A549 (cell line): ENCODE data around the gene PFKM. TPM values are rescaled to one million over a fixed set of nuclear protein-coding genes. Genes with fewer than 3 reads are reported as not detected.
A peak's percentile ranks its signal among the peaks of the same experiment; 100 is the strongest.

ENCODE experiments used
- ATAC-seq, 2 experiments: fragments of 200-7000 bp in 1 of 2; fragments of >200 bp in 1 of 2; cut with Nextera tagmentation in 1 of 2; cut with Tn5 transposase in 1 of 2; 3 replicates each; pipeline versions ENCODE4 v1.8.0 to v1.9.1; 2018 to 2020; ENCODE audit warnings: mild to moderate bottlenecking in 1 of 2, moderate library complexity in 1 of 2
- CTCF ChIA-PET: fragments of 300-600 bp; sonication (Branson Sonifier 250); formaldehyde crosslinking; extraction: SDS; loops from one replicate; lab custom pipeline; 2021; ENCODE audit warnings: antibody characterized with exemption, inconsistent platforms; lab: Yijun Ruan, JAX
- POLR2A ChIA-PET: fragments of 350-600 bp; formaldehyde crosslinking; extraction: SDS; loops from one replicate; lab custom pipeline; 2021; ENCODE audit warnings: antibody characterized with exemption, inconsistent platforms; lab: Yijun Ruan, JAX
- DNase-seq, 2 experiments: peaks; one replicate each; pipeline versions ENCODE4 v3.0.0 to v3.0.0-alpha.2; 2011 to 2016; ENCODE audit warnings: low read depth in 1 of 2, low spot score in 1 of 2
- FAIRE-seq: peaks from 2 replicates; lab custom pipeline; 2011; peaks lifted over from hg19 to GRCh38; lab: Jason Lieb, UNC
- H3K27ac ChIP-seq, 2 experiments: fragments of >200 bp; sonication (Bioruptor Twin); formaldehyde crosslinking; 3 replicates each; pipeline ENCODE4 v1.5.1; 2016 to 2017
- H3K4me1 ChIP-seq: fragments of >200 bp; sonication (Bioruptor Twin); formaldehyde crosslinking; 3 replicates; pipeline ENCODE4 v1.6.1; 2016
- H3K4me2 ChIP-seq: fragments of >200 bp; sonication (Bioruptor Twin); formaldehyde crosslinking; 3 replicates; pipeline ENCODE4 v1.6.1; 2016
- H3K4me3 ChIP-seq: fragments of >200 bp; sonication (Bioruptor Twin); formaldehyde crosslinking; 3 replicates; pipeline ENCODE4 v1.5.1; 2016
- H3K9me3 ChIP-seq: fragments of >200 bp; sonication (Bioruptor Twin); formaldehyde crosslinking; 3 replicates; pipeline ENCODE4 v1.6.1; 2016
- BHLHE40 ChIP-seq: IDR thresholded peaks from 2 replicates; pipeline ENCODE4 v1.6.1; 2012; ENCODE audit warnings: low read depth, low read length, inconsistent platforms
- EHF ChIP-seq: fragments of 250-450 bp; sonication (Bioruptor Pico); IDR thresholded peaks from 2 replicates; pipeline ENCODE4 v1.5.0; 2020; ENCODE audit warnings: mild to moderate bottlenecking
- ESRRA ChIP-seq: fragments of 150-350 bp; IDR thresholded peaks from 2 replicates; pipeline ENCODE4 v1.6.1; 2014; ENCODE audit warnings: mild to moderate bottlenecking, low read length, borderline replicate concordance
- FOSB ChIP-seq: fragments of 250-450 bp; sonication (Bioruptor Pico); IDR thresholded peaks from 2 replicates; pipeline ENCODE4 v1.5.0; 2020; ENCODE audit warnings: mild to moderate bottlenecking, moderate library complexity
- GATA3 ChIP-seq: IDR thresholded peaks from 2 replicates; pipeline ENCODE4 v1.6.1; 2012; ENCODE audit warnings: borderline replicate concordance
- HDAC2 ChIP-seq: fragments of 200-600 bp; sonication (generic); IDR thresholded peaks from 2 replicates; pipeline ENCODE4 v1.6.1; 2016
- HOXB5 ChIP-seq: fragments of 250-450 bp; sonication (Bioruptor Pico); IDR thresholded peaks from 2 replicates; pipeline ENCODE4 v1.5.0; 2020; ENCODE audit warnings: mild to moderate bottlenecking, moderate library complexity
- JUNB ChIP-seq: fragments of >200 bp; sonication (Bioruptor Twin); formaldehyde crosslinking; IDR thresholded peaks from 2 replicates; pipeline ENCODE4 v1.6.1; 2016
- MAFK ChIP-seq: fragments of 450-650 bp; IDR thresholded peaks from 2 replicates; pipeline ENCODE4 v1.6.1; 2014; ENCODE audit not compliant: partially characterized antibody
- NPAS2 ChIP-seq: fragments of 250-450 bp; sonication (Bioruptor Pico); IDR thresholded peaks from 2 replicates; pipeline ENCODE4 v1.8.0; 2022; ENCODE audit warnings: mild to moderate bottlenecking, moderate library complexity, borderline replicate concordance
- NR3C1 ChIP-seq: fragments of >200 bp; sonication (Bioruptor Twin); formaldehyde crosslinking; IDR thresholded peaks from 3 replicates; pipeline ENCODE4 v1.6.1; 2017
- RAD21 ChIP-seq, 2 experiments: fragments of >200 bp in 1 of 2; sonication (Bioruptor Twin) in 1 of 2; formaldehyde crosslinking in 1 of 2; IDR thresholded peaks in 1 of 2; conservative IDR thresholded peaks in 1 of 2; 2 replicates in 1 of 2; 3 replicates in 1 of 2; pipeline ENCODE4 v1.6.1; 2012 to 2018; ENCODE audit warnings: inconsistent platforms in 1 of 2
- RARB ChIP-seq: fragments of 250-450 bp; sonication (Bioruptor Pico); IDR thresholded peaks from 2 replicates; pipeline ENCODE4 v1.8.0; 2021; ENCODE audit warnings: mild to moderate bottlenecking, moderate library complexity
- RNF2 ChIP-seq: fragments of 200-600 bp; sonication (generic); IDR thresholded peaks from 2 replicates; pipeline ENCODE4 v1.6.1; 2016; ENCODE audit warnings: low read depth, mild to moderate bottlenecking, antibody characterized with exemption, moderate library complexity, borderline replicate concordance
- SMC3 ChIP-seq: fragments of >200 bp; sonication (Bioruptor Twin); formaldehyde crosslinking; IDR thresholded peaks from 3 replicates; pipeline ENCODE4 v1.6.1; 2018; ENCODE audit warnings: inconsistent platforms
- TFCP2L1 ChIP-seq: fragments of 250-450 bp; sonication (Bioruptor Pico); IDR thresholded peaks from 2 replicates; pipeline ENCODE4 v1.5.0; 2021; ENCODE audit warnings: mild to moderate bottlenecking
- TP53 ChIP-seq: fragments of 250-450 bp; sonication (Bioruptor Pico); IDR thresholded peaks from 2 replicates; pipeline ENCODE4 v1.5.0; 2021; ENCODE audit warnings: mild to moderate bottlenecking, moderate library complexity
- WGBS: methylation state at CpG from one replicate; pipeline ENCODE4 v1.1.6; 2017; ENCODE audit errors: missing lambda C conversion rate; 5-methylcytosine and 5-hydroxymethylcytosine counted together
- polyA plus RNA-seq, 4 experiments: library from polyadenylated mRNA; depleted of rRNA in 3 of 4; stranded (reverse); fragments of >200 nt; fragmentation: RNase III in 1 of 4; extraction: RNeasy Plus Mini Kit Qiagen cat#74134 plus additional on column Dnase treatment in 1 of 4; gene quantifications; 2 replicates in 3 of 4; 3 replicates in 1 of 4; pipeline ENCODE4 v1.2.3, GENCODE V29; 2011 to 2017
- TF ChIP-seq, protein P1 (sequence below): fragments of 250-450 bp; sonication (Bioruptor Pico); IDR thresholded peaks from 2 replicates; pipeline ENCODE4 v1.5.0; 2020; ENCODE audit warnings: low read depth, mild to moderate bottlenecking, moderate library complexity
- TF ChIP-seq, protein P2 (sequence below): IDR thresholded peaks from 2 replicates; pipeline ENCODE4 v1.6.1; 2012
- TF ChIP-seq, protein P3 (sequence below): fragments of >200 bp; sonication (Bioruptor Twin); formaldehyde crosslinking; IDR thresholded peaks from 2 replicates; pipeline ENCODE4 v1.6.1; 2016
- TF ChIP-seq, protein P4 (sequence below): fragments of 450-650 bp; IDR thresholded peaks from 2 replicates; pipeline ENCODE4 v1.6.1; 2014; ENCODE audit warnings: antibody characterized with exemption
- TF ChIP-seq, protein P5 (sequence below): fragments of >200 bp; sonication (Bioruptor Twin); formaldehyde crosslinking; IDR thresholded peaks from 3 replicates; pipeline ENCODE4 v1.5.1; 2016
- TF ChIP-seq, protein P6 (sequence below): fragments of 150-350 bp; IDR thresholded peaks from 2 replicates; pipeline ENCODE4 v1.6.1; 2014; ENCODE audit warnings: low read depth, mild to moderate bottlenecking, low read length

PFKM gene
- polyA plus RNA-seq, 2 of the 4 experiments (the other 2 are of a cell fraction): 41.1 to 43.0 TPM

DNA sequence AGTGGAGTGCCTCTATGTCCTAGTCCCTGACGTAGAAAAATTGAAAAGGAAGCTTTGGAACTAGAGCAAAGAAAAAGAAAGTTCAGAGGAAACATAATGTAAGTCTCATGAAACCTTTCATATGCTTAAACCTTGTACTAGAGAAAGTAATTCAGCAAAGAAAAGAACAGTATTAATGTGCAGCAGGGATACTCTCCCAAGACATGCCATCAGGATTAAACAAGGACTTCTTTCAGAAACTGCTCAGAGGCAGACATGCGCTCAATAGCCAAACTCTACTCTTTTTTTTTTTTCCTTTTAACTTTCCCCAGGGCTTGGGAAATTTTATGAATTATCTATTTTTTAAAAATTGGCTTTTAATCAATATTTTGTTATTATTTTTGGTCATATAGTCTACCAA is 45.3 kb downstream of the PFKM start:
- ChIA-PET CTCF (interaction anchor here (0.7 to 5.6 kb wide), 25 partner anchors 8 to 422 kb away, joined by 3 to 41 read pairs (median 5); partner anchors contain the start of gene CCDC184), POLR2A (no interaction called here)
- no peak for FAIRE-seq
- Histone ChIP-seq H3K4me3 (no peak overlapping the region), H3K27ac (no peak overlapping the region), H3K4me2 (no peak overlapping the region), H3K9me3 (no peaks in the 10 kb centered on the region), H3K4me1 (no peaks in the 10 kb centered on the region)
- no peak for DNase-seq
- TF ChIP-seq FOSB: no peak
- no peak for TF ChIP-seq TFCP2L1 (CRISPR knock-in tag)
- no peak for TF ChIP-seq GATA3
- TF ChIP-seq HDAC2: no peak
- no peak for TF ChIP-seq RARB (CRISPR knock-in tag)
- TF ChIP-seq EHF: no peak
- TF ChIP-seq BHLHE40: no peak
- no peak for TF ChIP-seq NR3C1
- no peak for TF ChIP-seq MAFK
- TF ChIP-seq TP53 (CRISPR knock-in tag): no peak
- TF ChIP-seq ESRRA: no peak
- TF ChIP-seq, protein P1, sequence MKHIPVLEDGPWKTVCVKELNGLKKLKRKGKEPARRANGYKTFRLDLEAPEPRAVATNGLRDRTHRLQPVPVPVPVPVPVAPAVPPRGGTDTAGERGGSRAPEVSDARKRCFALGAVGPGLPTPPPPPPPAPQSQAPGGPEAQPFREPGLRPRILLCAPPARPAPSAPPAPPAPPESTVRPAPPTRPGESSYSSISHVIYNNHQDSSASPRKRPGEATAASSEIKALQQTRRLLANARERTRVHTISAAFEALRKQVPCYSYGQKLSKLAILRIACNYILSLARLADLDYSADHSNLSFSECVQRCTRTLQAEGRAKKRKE (CRISPR knock-in tag): no peak
- TF ChIP-seq RNF2: no peak
- TF ChIP-seq, protein P2, sequence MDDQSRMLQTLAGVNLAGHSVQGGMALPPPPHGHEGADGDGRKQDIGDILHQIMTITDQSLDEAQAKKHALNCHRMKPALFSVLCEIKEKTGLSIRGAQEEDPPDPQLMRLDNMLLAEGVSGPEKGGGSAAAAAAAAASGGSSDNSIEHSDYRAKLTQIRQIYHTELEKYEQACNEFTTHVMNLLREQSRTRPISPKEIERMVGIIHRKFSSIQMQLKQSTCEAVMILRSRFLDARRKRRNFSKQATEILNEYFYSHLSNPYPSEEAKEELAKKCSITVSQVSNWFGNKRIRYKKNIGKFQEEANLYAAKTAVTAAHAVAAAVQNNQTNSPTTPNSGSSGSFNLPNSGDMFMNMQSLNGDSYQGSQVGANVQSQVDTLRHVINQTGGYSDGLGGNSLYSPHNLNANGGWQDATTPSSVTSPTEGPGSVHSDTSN: no peak
- TF ChIP-seq, protein P3, sequence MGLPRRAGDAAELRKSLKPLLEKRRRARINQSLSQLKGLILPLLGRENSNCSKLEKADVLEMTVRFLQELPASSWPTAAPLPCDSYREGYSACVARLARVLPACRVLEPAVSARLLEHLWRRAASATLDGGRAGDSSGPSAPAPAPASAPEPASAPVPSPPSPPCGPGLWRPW: no peak
- TF ChIP-seq HOXB5 (CRISPR knock-in tag): no peak
- TF ChIP-seq, protein P4, sequence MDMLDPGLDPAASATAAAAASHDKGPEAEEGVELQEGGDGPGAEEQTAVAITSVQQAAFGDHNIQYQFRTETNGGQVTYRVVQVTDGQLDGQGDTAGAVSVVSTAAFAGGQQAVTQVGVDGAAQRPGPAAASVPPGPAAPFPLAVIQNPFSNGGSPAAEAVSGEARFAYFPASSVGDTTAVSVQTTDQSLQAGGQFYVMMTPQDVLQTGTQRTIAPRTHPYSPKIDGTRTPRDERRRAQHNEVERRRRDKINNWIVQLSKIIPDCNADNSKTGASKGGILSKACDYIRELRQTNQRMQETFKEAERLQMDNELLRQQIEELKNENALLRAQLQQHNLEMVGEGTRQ: no peak
- TF ChIP-seq NPAS2: no peak
- ATAC-seq: no peak
- 65% methylated on average over 2 of the region's 2 CpGs for WGBS

DNA sequence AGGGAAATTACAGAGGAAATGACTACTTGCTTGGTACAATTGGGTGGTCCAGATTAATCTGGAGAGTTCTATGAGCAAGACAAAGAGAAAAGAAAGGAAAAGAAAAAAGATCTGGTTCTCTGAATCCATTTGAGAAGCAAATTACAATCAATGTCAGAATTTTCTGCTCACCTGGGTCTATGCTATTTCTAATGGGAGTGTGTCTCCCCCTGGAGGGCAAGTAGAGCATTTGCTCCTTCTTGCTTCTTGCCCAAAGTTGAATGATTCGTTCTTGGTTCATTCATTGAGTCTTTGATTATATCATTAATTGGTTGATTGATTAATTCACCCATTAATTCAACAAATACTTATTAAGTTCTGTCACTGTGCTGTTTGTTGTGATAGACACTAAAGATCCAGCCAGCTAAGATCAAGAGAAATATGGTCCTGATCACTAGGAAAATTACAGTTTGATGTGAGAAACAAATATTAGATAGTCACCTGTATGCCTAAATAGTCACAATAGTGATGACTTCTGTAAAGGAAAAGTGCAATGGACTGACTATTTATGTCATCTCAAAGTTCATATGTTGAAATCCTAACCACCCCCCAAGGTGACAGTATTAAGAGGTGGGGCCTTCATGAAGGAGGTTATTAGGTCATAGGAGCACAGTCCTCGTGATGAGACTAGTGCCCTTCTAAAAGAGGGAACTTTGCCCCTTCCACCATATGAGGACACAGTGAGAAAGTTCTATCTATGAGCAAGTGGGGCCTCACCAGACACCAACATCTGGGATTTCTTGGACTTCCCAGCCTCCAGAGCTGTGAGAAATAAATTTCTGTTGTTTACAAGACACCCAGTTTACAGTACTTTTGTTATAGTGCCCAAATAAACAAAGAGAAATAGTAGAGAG is 46.2 kb downstream of the PFKM start:
- DNase-seq (peak; percentile 59 to 75), ATAC-seq (peak in 1 of 2 experiments; percentile 85; a peak in 5 of 6 replicates), FAIRE-seq (peak; percentile 92)
- Histone ChIP-seq H3K4me2 (no peak overlapping the region), H3K4me3 (no peak overlapping the region), H3K27ac (no peak overlapping the region), H3K9me3 (no peaks in the 10 kb centered on the region), H3K4me1 (no peaks in the 10 kb centered on the region)
- TF ChIP-seq, protein P5, sequence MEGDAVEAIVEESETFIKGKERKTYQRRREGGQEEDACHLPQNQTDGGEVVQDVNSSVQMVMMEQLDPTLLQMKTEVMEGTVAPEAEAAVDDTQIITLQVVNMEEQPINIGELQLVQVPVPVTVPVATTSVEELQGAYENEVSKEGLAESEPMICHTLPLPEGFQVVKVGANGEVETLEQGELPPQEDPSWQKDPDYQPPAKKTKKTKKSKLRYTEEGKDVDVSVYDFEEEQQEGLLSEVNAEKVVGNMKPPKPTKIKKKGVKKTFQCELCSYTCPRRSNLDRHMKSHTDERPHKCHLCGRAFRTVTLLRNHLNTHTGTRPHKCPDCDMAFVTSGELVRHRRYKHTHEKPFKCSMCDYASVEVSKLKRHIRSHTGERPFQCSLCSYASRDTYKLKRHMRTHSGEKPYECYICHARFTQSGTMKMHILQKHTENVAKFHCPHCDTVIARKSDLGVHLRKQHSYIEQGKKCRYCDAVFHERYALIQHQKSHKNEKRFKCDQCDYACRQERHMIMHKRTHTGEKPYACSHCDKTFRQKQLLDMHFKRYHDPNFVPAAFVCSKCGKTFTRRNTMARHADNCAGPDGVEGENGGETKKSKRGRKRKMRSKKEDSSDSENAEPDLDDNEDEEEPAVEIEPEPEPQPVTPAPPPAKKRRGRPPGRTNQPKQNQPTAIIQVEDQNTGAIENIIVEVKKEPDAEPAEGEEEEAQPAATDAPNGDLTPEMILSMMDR: peak; percentile 95
- TF ChIP-seq SMC3 (peak; percentile 75), JUNB (no peak), RAD21 (conservative IDR thresholded peaks at IDR 0.05 in 1 of 2, IDR thresholded peaks at IDR 0.05 in 1 of 2) (peak; percentile 84 to 91)
- TF ChIP-seq, protein P6, sequence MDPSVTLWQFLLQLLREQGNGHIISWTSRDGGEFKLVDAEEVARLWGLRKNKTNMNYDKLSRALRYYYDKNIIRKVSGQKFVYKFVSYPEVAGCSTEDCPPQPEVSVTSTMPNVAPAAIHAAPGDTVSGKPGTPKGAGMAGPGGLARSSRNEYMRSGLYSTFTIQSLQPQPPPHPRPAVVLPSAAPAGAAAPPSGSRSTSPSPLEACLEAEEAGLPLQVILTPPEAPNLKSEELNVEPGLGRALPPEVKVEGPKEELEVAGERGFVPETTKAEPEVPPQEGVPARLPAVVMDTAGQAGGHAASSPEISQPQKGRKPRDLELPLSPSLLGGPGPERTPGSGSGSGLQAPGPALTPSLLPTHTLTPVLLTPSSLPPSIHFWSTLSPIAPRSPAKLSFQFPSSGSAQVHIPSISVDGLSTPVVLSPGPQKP: no peak
- CTCF ChIA-PET: interaction anchor here (0.7 to 5.6 kb wide), 38 partner anchors 9 to 457 kb away, joined by 3 to 41 read pairs (median 4); partner anchors contain the start of genes CCDC184, PFKM and TMEM106C
- 2% methylated on average over 2 of the region's 2 CpGs for WGBS
- POLR2A ChIA-PET: no interaction called here
